Measurements from ENCODE around the gene CNTNAP2. TPM values are rescaled to one million over a fixed set of nuclear protein-coding genes. Genes with fewer than 3 reads are reported as not detected.

Gene CNTNAP2
- total and polyA plus RNA-seq, 2 of the 8 experiments (the other 6 are each of a cell fraction or from before 2014, with no cell fraction given) = 27.9 to 71.0 TPM

- TF ChIP-seq TBP (IDR thresholded peaks at IDR 0.05; ENCODE audit: low read depth, low read length) (no peak), YY1 (IDR thresholded peaks at IDR 0.05; ENCODE audit: low read depth, low read length) (no peak)
- TF ChIP-seq, protein P1, sequence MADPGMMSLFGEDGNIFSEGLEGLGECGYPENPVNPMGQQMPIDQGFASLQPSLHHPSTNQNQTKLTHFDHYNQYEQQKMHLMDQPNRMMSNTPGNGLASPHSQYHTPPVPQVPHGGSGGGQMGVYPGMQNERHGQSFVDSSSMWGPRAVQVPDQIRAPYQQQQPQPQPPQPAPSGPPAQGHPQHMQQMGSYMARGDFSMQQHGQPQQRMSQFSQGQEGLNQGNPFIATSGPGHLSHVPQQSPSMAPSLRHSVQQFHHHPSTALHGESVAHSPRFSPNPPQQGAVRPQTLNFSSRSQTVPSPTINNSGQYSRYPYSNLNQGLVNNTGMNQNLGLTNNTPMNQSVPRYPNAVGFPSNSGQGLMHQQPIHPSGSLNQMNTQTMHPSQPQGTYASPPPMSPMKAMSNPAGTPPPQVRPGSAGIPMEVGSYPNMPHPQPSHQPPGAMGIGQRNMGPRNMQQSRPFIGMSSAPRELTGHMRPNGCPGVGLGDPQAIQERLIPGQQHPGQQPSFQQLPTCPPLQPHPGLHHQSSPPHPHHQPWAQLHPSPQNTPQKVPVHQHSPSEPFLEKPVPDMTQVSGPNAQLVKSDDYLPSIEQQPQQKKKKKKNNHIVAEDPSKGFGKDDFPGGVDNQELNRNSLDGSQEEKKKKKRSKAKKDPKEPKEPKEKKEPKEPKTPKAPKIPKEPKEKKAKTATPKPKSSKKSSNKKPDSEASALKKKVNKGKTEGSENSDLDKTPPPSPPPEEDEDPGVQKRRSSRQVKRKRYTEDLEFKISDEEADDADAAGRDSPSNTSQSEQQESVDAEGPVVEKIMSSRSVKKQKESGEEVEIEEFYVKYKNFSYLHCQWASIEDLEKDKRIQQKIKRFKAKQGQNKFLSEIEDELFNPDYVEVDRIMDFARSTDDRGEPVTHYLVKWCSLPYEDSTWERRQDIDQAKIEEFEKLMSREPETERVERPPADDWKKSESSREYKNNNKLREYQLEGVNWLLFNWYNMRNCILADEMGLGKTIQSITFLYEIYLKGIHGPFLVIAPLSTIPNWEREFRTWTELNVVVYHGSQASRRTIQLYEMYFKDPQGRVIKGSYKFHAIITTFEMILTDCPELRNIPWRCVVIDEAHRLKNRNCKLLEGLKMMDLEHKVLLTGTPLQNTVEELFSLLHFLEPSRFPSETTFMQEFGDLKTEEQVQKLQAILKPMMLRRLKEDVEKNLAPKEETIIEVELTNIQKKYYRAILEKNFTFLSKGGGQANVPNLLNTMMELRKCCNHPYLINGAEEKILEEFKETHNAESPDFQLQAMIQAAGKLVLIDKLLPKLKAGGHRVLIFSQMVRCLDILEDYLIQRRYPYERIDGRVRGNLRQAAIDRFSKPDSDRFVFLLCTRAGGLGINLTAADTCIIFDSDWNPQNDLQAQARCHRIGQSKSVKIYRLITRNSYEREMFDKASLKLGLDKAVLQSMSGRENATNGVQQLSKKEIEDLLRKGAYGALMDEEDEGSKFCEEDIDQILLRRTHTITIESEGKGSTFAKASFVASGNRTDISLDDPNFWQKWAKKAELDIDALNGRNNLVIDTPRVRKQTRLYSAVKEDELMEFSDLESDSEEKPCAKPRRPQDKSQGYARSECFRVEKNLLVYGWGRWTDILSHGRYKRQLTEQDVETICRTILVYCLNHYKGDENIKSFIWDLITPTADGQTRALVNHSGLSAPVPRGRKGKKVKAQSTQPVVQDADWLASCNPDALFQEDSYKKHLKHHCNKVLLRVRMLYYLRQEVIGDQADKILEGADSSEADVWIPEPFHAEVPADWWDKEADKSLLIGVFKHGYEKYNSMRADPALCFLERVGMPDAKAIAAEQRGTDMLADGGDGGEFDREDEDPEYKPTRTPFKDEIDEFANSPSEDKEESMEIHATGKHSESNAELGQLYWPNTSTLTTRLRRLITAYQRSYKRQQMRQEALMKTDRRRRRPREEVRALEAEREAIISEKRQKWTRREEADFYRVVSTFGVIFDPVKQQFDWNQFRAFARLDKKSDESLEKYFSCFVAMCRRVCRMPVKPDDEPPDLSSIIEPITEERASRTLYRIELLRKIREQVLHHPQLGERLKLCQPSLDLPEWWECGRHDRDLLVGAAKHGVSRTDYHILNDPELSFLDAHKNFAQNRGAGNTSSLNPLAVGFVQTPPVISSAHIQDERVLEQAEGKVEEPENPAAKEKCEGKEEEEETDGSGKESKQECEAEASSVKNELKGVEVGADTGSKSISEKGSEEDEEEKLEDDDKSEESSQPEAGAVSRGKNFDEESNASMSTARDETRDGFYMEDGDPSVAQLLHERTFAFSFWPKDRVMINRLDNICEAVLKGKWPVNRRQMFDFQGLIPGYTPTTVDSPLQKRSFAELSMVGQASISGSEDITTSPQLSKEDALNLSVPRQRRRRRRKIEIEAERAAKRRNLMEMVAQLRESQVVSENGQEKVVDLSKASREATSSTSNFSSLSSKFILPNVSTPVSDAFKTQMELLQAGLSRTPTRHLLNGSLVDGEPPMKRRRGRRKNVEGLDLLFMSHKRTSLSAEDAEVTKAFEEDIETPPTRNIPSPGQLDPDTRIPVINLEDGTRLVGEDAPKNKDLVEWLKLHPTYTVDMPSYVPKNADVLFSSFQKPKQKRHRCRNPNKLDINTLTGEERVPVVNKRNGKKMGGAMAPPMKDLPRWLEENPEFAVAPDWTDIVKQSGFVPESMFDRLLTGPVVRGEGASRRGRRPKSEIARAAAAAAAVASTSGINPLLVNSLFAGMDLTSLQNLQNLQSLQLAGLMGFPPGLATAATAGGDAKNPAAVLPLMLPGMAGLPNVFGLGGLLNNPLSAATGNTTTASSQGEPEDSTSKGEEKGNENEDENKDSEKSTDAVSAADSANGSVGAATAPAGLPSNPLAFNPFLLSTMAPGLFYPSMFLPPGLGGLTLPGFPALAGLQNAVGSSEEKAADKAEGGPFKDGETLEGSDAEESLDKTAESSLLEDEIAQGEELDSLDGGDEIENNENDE (IDR thresholded peaks at IDR 0.05; ENCODE audit: insufficient replicate concordance, low read length) = no peak
Measured at GRCh38 chr7:148121847-148122246, 2005.2 kb downstream of the CNTNAP2 start (continued).
